Hematopoietic multipotent progenitor cell treated with erythropoietin and hydrocortisone succinate and interleukin-3 and kit ligand, for 15 days (in vitro differentiated cells): ENCODE data around the gene MAP3K1.

Experiments used
- DNase-seq: peaks from one replicate; pipeline ENCODE4 v3.0.0-alpha.2; 2015; ENCODE audit warnings: low spot score

The MAP3K1 gene

GRCh38 chr5:56849671-56850070, 34.3 kb downstream of the MAP3K1 start:
- no peak for DNase-seq

- DNase-seq = no peak
These were observed 35.1 kb downstream of the MAP3K1 start for GRCh38 chr5:56850423-56850822.

GRCh38 chr5:56851258-56851941, 36.1 kb downstream of the MAP3K1 start:
- DNase-seq = no peak

GRCh38 chr5:56852228-56853000, 37.1 kb downstream of the MAP3K1 start:
- no peak for DNase-seq

GRCh38 chr5:56853698-56854097, 38.3 kb downstream of the MAP3K1 start:
- no peak for DNase-seq

GRCh38 chr5:56854920-56855319, 39.6 kb downstream of the MAP3K1 start:
- DNase-seq = no peak

GRCh38 chr5:56856541-56857178, 41.3 kb downstream of the MAP3K1 start:
- DNase-seq = no peak

GRCh38 chr5:56858777-56859442, 43.6 kb downstream of the MAP3K1 start:
- DNase-seq = no peak

- no peak for DNase-seq
These were observed 46.6 kb downstream of the MAP3K1 start for GRCh38 chr5:56861893-56862485.

- DNase-seq = no peak
These were observed 47.6 kb downstream of the MAP3K1 start for GRCh38 chr5:56862909-56863308.

- DNase-seq = no peak
These were observed 56.4 kb downstream of the MAP3K1 start for GRCh38 chr5:56871777-56872176.

GRCh38 chr5:56873056-56873455, 57.7 kb downstream of the MAP3K1 start:
- no peak for DNase-seq

GRCh38 chr5:56876327-56876726, 61.0 kb downstream of the MAP3K1 start:
- DNase-seq = no peak

GRCh38 chr5:56881571-56881970, 66.2 kb downstream of the MAP3K1 start:
- no peak for DNase-seq

- no peak for DNase-seq
These were observed 78.1 kb downstream of the MAP3K1 start for GRCh38 chr5:56893251-56893951.

GRCh38 chr5:56896763-56897162, 81.4 kb downstream of the MAP3K1 start:
- DNase-seq = no peak

- no peak for DNase-seq
These were observed 82.9 kb downstream of the MAP3K1 start for GRCh38 chr5:56898213-56898612.

- DNase-seq = no peak
These were observed 85.0 kb downstream of the MAP3K1 start for GRCh38 chr5:56900395-56900794.

GRCh38 chr5:56900858-56901578, 85.7 kb downstream of the MAP3K1 start:
- DNase-seq = peak; percentile 69

- DNase-seq = no peak
These were observed 93.6 kb downstream of the MAP3K1 start for GRCh38 chr5:56908942-56909293.
